GOT3 (cell line): ENCODE measurements around the gene LYPD4.
"Not testable (repeated sequence)": the region's sequence is repeated elsewhere in the genome, so short reads cannot be mapped to it uniquely, and the experiment has no call there.

Experiments
- DNase-seq: peaks from one replicate; lab custom pipeline; 2025; ENCODE audit warnings: mixed read lengths; lab: John Stamatoyannopoulos, UW

The LYPD4 gene, protein sequence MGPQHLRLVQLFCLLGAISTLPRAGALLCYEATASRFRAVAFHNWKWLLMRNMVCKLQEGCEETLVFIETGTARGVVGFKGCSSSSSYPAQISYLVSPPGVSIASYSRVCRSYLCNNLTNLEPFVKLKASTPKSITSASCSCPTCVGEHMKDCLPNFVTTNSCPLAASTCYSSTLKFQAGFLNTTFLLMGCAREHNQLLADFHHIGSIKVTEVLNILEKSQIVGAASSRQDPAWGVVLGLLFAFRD

DNA sequence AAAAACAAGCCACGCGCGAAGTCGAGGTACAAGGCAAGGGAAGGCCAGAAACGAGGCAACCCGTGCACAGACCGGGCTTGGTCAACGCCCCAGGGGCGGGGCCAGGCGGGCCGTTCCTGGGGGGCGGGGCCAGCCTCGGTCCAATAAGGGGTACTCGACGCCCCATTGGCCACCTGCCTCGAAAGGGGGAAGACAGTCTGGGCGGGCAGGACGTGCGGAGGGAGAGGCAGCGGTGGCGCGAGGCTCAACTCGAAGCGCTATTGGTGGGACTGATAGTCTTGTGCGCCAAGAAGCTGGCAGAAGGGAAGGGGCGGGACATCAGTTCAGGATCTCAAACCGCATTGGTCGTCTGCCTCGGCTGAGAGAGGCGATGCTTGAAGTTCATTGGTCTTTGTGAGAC, at the start of gene LYPD4:
LYPD4 (minus strand) TSS at position 83 of the 400 bp plus-strand sequence. CDS start 5,398 bp downstream, outside the sequence.
- no peak for DNase-seq

DNA sequence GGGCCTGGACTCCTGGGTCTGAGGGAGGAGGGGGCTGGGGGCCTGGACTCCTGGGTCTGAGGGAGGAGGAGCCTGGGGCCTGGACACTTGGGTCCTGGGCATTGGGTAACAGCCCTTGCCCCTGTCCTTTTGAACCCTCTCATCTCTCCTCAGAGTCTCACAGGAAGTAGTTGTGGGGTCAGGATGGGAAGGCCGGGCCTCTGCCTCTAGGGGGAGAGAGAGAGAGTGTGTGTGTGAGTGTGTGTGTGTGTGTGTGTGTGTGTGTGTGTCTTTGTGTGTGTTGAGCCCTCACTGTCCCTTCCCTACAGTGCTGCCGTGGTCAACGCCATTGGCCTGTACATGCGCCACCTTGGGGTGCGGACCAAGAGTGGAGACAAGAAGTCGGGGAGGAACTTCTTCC, 49.4 kb upstream of the LYPD4 start:
- DNase-seq, result no peak

DNA sequence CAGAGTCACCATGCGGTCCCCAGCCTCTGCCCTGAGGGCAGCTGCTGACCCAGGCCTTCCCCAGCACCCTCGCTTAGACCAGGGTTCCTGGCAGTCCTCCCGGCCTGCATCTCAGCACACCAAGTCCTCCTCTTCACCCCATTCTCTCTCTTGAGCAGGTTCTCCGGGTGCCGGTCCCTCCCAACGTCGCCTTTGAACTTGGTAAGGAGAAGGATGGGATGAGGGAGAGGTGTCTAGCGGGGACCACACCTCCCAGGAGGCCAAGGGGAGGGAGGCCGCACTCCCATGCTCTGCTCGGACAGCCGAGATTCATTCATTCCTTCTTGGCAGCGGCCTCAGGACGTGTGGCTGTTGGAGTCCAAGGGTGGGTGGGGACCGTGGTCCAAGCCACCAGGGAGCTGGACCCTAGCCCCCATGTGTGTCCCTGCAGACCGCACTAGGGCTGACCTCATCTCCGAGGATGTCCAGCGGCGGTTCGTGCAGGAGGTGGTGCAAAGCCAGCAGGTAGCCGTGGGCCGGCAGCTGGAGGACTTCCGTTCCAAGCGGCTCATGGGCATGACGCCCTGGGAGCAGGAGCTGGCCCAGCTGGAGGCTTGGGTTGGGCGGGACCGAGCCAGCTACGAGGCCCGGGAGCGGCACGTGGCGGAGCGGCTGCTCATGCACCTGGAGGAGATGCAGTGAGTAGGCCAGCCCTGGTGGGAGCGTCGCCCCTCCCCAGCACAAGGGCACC, 47.9 kb upstream of the LYPD4 start:
- no peak for DNase-seq

DNA sequence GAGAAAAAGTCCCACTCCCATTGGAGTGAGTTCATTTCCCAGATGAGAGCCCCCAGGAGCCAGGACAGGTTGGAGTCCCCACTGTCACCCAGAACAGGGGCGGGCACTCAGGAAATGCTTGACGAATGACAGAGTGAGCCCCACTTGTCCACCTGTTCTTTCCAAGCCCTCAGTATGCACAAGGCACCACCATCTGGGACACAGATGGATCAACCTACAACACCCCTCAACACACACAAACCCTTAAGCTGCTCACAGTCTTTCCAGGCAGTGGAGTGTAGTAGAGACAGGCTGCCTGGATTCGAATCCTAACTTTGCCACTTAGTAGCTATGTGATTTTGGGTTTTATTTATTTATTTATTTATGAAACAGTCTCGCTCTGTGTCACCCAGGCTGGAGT, 46.5 kb upstream of the LYPD4 start:
- DNase-seq, result no peak

DNA sequence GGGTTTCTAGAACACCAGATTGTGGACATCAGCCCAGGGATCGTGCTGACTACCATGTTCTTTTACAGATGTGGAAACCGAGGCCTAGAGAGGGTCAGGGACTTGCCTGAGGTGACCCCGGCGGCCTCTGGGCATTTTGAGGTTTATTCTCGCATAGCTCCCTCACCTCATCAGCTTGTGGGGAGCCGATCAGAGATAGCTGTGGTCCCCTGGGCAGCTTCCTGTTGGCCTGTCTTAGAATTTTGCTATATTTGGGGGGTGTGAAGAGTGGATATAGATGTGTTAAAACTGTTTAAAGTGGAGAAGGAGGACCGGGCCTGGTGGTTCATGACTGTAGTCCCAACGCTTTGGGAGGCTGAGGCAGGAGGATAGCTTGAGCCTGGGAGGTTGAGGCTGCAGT, 45.4 kb upstream of the LYPD4 start:
- DNase-seq, result no peak

DNA sequence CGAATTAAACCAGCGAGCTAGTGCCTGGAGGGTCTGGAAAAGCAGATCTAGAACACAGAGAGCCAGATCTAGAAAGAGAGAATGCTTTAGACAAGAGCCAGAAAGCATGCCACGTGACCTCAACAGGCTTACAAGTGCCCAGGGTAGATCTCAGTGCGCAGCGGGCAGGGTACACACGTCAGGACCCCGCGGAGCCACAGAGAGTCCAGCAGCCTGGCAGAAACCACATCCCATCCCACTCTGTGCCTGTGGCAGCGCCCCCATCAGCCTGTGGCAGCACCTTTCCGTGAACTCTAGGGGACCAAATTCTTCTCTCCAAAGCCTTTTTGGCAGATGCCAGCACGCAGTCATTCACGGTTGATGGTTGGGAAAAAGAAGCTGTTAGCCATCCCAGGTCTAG, 44.4 kb upstream of the LYPD4 start:
- no peak for DNase-seq

DNA sequence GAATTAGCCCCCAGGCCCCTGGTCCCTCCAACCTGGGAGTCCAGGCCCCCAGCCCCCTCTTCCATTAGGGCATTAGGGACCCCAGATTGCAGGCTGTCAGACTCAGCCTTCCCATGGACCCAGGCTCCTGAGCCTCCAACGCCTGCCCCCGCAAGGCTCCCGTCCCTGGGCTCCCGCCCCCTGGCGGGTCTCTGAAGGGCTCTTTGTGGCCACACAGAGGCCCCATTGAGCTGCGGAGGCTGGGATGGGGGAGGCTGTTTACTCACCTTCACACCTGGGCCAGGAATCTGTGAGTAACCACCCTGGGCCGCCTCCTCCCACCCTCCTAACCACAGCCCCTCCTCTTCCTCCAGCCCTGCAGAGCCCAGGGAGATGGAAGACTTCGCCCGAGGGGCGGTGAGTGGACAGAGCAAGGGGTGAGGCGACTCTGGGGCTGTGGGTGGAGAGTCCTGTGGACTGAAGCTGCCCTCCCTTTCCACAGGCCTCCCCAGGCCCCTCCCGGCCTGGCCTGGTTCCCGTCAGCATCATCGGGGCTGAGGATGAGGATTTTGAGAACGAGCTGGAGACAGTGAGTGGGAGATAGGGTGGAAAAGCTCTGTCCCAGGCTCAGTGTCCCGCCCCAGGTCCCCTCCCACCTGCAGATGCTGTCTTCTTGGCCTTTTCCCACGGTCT, 43.4 kb upstream of the LYPD4 start:
- no peak for DNase-seq

DNA sequence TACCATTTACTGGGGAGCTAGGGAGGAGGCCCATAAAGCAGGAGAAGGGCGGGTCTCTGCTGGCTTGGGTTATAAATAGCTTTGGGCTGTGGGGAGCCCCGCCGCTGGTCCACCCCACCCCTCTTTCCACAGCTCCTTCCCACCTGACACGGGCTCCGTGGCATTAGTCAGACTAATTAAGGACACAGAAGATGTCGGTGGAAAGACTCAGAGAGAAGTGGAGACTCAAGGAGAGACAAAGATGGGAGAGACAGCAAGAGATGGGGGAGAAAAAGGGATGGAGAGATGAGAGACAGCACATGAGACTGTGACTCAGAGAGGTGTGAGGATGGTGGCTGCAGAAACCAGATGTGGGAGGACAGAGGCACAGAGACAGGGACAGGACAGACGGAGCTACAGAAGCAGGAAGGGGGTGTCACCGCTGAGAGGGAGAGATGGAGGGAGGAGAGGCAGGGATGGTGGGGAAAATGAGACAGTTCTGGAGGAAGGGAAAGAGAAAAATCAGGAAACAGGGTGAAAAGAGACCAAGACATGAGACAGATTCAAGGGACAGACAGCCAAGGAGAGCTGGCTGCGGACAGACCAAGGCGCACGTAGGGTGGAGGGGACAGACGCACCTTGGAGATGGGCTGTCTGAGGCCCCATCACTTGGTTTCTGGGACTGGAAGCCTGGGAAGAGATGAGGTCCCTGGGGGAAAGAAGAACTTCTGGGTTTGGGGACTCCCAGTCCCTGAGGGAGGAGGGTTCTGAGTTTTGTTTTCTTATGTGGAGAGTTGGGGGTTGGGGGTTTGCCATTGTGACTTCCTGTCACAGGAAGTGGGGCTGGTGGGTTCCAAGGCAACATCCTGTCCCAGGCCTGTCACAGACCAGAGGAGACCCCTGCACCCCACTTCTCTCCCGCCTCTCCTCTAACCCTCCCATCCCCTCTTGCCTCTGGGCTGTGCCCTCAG, 42.6 kb upstream of the LYPD4 start:
- no peak for DNase-seq

DNA sequence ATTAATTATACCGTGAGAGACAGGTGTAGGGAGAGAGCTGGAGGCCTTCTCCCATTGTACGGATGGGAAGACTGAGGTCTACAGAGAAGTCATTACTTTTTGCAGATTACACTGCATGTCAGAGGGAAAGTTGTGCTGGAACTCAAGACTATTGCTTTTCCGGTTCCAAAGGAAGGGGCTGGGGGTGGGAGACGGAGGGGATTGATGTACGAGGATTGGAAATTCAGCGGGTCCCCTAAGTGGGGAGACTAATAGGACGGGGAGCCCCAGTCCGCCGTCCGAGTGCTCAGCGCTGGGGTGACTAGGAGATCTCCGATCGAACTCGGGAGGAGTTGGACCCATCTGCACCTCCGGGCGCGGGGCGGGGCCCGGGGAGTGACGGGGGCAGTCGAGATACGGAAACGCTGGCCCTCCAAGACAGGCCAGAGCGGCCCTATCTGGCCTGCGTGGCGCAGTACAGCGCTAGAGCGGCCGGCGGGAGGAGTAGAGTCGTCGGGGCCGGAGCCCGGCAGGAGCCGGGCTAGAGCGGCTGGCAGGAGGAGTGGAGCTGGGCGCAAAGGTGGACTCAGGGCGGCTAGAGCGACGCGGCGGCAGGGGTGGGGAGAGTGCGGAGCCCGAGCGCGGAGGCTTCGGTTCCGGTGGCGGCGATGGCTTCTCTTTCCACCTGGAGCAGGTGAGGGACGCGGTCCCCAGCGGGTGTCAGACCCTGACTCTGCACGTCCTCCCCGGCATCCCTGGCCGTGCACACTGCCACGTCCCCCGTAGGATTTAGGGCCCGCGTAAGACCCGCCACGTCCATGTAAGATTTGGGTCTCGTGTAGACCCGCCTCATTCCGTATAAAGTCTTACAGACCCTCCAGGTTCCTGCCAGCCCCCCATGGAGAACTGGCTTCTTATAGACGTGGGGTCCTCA, 39.6 kb upstream of the LYPD4 start:
- DNase-seq, result peak; percentile 83

DNA sequence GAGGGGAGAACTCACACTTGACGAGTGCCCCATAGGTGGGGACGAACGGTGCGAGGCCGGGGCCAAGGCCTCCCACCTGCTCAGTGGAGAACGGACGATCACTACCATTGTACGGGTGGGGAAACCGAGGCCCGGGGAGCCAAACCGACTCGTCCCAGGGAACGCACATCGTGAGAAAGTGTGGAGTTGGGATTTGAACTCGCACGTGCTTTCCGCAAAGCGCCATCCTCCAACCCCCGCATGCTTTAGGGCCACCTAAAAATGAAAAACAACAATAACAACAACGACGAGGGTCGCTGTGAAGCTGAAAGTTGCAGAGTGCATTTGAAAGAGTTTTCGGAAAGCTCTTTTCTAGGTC, 39.0 kb upstream of the LYPD4 start:
- DNase-seq, result no peak

DNA sequence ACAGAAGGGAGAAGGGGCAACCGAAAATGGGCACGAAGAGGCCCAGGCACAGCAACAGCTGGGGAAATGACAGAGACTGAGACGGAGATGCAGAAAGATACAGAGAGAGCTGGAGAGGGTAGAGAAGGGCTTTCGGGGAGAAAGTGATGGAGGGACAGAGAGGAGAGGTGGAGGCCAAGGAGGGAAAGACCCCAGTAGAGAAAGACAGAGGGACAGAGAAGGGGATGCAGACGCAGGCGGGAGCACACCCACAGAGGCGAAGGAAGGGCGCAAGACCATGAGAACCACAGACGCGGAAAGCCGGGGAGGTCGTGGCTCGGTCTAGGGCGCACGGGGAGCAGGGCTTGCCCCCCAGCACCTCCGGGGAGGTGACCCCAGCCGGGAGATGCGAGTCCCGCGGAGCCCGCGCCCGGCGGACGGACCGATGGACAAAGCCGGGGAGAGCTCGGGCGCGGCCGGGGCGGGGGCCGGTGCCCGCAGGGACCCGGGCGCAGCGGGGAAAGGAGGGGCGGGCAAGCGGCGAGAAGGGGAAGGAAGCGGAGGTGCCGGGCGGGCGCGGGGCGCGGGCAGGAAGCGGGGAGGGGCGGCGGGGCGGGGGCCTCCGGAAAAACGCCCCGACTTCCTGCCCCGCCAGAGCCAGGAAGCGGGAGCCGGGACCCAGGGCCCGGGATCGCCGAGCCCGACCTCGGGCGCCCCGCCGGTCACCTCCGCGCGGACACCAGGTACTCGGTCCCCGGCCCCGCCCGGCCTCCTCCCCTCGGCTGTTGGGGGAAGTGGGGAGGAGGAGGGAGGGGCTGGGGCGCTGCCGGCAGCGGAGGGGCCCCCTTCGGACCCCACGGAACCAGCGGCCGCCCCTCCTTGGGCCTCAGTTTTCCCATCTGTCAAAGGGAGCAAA, 38.3 kb upstream of the LYPD4 start, which contains the start of gene ARHGEF1:
ARHGEF1 (plus strand) TSS at position 617 of the 895 bp plus-strand sequence. CDS start 4,899 bp downstream, outside the sequence.
- no peak for DNase-seq

DNA sequence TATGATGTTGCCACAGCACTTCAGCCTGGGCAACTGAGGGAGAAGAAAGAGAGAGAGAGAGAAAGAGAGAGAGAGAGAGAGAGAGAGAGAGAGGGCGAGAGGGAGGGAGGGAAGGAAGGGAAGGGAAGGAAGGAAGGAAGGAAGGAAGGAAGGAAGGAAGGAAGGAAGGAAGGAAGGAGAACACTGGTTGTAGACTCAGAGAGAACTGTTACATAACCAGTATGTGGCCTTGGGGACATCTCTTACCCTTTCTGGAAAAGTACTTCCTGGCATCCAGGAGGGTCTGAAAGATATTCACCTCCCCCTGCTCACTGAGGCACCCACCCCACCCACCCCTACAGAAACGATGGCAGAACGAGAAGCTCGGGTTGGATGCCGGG, 35.8 kb upstream of the LYPD4 start:
- DNase-seq, result no peak

DNA sequence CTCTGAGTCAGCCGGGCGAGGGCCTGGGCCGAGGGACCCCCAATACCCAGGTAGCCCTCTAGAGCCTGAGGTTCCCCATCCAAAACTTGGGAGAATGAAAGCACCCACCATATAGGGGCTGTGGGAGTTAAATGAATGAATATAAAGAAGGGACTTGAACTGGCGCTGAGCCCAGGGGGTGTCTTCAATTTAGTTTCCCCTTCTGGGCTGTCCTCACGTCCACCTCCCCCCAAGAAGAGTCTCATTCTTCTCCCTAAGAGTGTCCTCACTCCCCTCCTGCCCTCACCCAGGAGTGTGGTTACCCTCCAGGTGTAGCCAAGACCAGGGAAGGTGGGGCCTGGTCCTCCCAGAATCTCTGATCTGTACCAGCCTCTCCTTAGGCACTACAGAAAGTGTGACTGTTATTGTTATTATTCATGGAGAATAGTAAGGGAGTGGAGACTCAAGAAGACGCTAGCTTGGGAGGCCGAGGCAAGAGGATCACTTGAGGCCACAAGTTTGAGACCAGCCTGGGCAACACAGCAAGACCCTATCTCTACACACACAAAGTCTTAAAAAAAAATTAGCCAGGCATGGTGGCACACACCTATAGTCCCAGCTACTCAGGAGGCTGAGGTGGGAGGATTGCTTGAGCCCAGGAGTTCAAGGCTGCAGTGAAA, 35.3 kb upstream of the LYPD4 start:
- DNase-seq, result no peak

DNA sequence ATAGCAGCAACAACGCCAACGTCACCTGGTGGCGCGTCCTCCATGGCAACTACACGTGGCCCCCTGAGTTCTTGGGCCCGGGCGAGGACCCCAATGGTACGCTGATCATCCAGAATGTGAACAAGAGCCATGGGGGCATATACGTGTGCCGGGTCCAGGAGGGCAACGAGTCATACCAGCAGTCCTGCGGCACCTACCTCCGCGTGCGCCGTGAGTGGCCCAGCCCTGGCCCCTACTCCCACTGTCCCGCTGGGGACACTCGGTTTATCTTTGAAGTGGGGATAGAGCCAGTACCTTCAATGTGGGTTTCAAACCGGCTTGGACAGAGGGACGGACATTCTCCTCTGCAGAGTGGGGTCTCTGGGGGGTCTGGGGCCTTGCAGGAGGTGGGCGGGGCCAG, 34.6 kb upstream of the LYPD4 start:
- DNase-seq, result no peak

DNA sequence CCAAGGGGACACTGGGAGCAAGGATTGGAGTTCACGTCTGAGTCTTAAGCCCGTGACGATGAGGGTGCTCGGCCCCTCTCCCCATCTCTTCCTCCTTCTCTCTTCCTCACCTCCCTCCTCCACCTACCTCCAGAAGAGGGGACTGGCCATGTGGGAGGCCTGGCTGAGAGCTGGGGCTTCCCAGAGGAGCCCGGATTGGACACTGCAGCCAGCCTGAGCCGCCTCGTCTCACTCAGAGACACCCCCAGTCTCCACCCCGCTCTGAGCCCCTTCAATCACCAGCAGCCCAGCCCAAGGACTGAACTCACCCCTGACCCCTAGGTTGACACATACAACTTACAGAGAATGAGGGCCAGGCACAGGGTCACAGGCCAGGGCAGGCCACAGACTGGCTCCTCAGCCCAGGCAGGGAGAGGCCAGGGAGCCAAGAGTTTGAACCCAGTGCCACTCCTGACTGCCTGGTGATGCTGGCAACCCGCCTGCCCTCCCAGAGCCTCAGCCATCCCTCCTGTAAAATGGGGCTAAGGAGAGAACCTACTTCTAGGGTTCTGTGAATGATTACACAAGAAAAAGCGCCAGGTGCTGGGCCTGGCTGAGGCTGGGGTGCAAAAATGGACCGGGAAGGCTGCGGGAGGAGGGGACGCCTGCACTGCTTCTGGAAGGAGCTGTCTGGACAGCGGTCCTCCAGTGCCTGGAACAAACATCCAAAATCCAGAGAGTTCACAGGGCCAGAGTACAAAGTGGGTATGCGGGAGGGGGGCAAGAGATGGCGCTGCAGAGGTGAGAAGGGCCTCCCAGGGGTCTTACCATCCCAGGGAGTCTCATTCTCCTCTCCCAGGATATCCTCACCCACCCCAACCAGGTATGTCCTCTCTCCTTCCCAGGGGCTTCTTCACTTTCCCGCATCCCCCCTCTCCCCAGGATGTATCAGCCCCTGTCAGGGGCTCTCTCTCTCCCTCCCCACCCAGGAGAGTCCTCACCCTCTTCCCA, 33.7 kb upstream of the LYPD4 start:
- DNase-seq, result no peak

DNA sequence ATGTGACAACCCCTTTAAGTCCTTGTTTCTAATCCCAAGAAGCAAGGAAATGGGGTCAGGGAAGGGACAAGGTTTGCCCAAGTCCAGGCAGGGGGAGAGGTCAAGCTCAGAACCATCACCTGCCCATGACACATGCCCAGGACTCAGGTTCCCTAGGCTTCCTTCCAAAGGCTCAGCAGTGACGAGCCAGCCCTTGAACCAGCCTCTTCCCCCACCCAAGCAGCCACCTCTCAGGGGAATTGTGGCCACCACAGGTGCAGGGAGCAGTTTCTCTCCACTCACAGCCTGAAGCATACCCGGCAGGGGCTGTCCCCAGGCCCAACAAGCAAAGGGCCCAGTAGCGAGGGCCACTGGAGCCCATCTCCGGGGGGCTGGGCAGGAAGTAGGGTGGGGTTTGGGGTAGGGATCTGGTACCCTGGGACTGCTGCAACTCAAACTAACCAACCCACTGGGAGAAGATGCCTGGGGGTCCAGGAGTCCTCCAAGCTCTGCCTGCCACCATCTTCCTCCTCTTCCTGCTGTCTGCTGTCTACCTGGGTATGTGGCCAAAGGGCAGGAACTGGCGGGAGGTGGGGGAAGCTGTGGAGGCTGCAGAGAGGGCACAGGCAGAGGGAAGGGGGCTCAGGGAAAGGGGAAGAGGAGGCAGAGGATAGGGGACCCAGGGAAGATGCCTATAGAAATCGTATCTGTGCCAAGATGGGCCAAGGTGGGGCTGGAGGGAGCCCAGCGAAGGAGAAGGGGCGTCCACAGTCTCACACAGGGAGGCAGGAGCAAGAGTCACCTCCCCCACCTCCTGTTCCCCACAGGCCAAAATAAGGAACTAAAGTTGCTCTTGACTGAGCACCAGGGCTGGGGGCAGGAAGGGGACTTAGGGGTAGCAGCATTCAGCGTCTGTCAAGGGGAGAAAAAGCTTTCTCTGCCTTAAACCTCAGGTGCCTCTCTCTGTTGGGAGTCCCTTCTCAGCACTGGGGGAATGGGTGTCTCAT, 32.7 kb upstream of the LYPD4 start, which contains the start of gene CD79A:
CD79A (plus strand) TSS at position 433 of the 986 bp plus-strand sequence; CDS start at position 459, 26 bp downstream.
- DNase-seq, result no peak

DNA sequence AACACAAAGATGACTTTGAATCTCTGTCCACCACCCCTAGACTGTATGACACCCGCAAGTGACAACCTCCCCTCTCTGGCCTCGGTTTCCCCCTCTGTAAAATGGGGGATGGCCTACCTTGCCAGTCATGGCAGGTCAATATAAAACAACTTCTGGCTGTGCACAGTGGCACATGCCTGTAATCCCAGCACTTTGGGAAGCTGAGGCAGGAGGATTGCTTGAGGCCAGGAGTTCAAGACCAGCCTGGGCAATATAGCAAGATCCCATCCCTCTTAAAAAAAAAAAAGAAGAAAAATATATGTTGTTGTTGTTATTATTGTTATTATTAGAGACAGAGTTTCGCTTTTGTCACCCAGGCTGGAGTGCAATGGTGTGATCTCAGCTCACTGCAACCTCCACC, 31.5 kb upstream of the LYPD4 start:
- DNase-seq, result not testable (repeated sequence)
